ENCODE results near the gene KRTAP5-5.
"Not testable (repeated sequence)": the region's sequence is repeated elsewhere in the genome, so short reads cannot be mapped to it uniquely, and the experiment has no call there.

Gene KRTAP5-5

DNA sequence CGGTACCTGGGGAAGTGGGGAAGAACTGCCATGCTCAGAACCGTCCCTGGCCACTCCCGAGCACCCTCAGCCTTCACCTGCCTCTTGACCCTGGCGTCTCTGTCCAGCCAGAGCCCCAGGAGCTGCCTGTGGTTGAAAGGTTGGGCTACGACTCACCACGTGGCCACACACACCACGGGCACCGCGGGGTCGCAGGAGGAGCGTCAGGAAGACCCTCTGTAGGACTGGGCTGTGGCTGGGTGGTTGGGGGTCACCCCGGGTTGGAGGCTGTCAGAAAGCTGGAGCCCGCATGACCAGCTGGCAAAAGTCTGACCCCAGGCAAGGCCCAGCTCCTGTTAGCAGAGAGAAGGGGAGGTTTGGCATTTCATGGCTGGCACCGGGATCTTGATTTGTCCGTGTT, 11.5 kb downstream of the KRTAP5-5 start:
- Histone ChIP-seq H3K4me1 (no peaks in the 10 kb centered on the region), H3K27me3 (ENCODE audit: low read depth) (peaks cover 9% of the 10 kb centered on the region), H3K9me3 (no peaks in the 10 kb centered on the region), H3K36me3 (replicated peaks) (no peaks in the 10 kb centered on the region), H3K4me3 (no peak overlapping the region)
- no peak for DNase-seq (ENCODE audit: low spot score in 2 of 2)
- in situ Hi-C loops (cut with MboI; ENCODE audit: low sequenced_read_pairs): no loop called here

DNA sequence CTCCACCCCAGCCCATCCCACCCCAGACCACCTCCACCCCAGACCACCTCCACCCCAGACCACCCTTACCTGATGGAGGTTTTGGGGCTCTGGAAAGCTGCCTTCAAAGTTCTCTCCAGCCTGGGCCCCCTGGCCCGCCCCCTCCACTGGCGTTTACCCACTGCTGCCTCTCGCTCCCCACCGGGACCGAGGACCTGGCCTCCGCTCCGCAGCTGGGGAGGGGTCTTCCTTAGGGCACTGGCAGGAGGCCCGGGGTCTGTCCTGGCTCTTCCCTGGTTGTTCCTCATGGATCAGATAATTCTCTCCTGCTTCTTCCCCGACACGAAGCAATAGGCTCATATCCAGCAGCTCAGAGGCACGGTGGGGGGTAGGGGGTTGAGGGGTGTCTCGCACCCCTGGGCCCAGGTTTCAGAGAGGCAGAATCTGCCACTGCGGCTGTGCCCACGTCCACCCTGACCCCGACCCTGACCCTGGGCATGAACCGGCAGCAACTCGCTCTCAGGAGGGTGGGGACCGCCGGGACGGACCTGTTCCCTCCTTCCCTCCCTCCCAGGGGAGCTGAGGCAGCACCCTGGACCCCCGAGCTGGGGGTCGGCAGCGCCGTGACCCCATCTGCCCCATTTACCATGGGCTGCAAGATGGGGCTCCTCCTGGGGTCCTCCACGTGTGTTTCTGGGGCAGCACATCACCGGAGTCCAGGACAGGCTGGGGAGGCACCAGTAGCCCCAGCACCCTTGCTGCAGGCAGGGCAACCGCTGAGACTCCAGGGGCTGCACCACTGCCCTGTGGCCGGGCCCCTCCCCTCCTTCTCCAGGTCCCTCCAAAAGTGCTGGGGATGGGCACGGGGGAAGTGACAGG, 12.9 kb downstream of the KRTAP5-5 start:
- DNase-seq (ENCODE audit: low spot score in 2 of 2): no peak
- no peaks in the 10 kb centered on the region for H3K36me3 ChIP-seq (replicated peaks)

DNA sequence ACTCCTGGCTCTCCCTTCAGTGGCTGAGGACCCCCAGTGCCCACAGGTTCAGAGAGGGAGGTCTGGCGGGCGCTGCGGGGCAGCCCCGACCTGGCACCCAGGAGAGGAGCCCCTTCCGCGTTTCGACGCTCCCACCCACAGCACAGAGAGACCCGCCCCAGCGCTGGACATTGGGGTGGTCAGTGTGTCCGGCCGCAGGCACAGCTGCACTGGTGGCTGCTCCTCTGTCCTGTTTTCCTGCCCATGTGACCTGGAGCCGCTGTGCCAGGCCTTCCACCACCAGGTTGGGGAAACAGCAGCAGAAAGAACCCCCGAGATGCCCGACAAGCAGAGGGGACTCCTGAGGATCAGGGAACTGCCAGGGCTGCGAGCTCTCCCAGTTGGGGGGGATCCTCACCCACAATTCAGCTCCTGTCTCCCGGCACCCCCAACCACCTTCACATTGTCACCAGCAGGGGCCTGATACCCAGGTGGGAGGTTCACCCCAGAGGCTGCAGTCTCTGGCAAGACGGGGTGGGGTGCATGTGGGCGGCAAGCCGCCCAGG, 13.6 kb downstream of the KRTAP5-5 start:
- Histone ChIP-seq H3K4me1 (no peaks in the 10 kb centered on the region), H3K9me3 (no peaks in the 10 kb centered on the region), H3K4me3 (no peak overlapping the region), H3K27me3 (ENCODE audit: low read depth) (peaks cover 9% of the 10 kb centered on the region), H3K36me3 (replicated peaks) (no peaks in the 10 kb centered on the region)
- in situ Hi-C loops (cut with MboI; ENCODE audit: low sequenced_read_pairs): no loop called here
- no peak for DNase-seq (ENCODE audit: low spot score in 2 of 2)

More for the DNA sequence above, 12.9 kb downstream of the KRTAP5-5 start:
- no peak overlapping the region for H3K4me3 ChIP-seq
- H3K27me3 ChIP-seq (ENCODE audit: low read depth): peaks cover 9% of the 10 kb centered on the region
- no peaks in the 10 kb centered on the region for H3K4me1 ChIP-seq
- no peaks in the 10 kb centered on the region for H3K9me3 ChIP-seq
- in situ Hi-C loops (cut with MboI; ENCODE audit: low sequenced_read_pairs): no loop called here

DNA sequence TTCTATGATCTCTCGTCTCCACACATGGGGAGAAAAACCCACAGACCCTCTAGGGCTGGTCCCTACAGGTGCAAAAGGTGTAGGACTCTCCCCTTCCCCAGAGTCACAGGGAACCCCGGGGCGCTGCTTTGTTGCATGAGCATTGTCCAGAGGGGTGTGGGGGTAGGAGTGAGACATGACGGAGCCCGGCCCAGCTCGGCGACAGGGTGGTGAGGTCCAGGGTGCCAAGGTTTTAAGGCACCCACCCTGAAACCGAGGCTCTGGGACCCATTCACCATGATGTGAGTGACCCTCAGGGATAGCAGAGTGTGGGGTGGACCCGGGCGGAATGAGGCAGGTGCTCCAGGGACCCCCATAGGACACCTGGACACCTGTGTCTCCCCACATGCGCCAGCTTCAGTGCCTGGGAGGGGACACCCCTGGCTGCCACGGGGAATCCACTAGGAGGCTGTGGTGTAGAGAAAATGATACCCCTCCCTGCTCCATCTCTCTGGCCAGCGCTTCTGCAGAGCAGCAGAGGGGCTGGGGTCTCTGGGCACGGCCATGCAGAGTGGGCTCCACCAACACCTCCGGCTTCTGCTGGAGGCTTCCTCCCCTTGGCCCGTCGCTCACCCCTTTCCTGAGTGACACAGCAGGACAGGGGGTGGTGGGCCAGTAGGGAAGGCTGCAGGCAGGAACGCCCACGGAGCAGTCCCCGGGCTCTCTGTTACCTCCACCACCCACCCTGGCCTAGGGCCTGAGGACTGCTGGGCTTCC, 15.2 kb downstream of the KRTAP5-5 start:
- Histone ChIP-seq H3K4me1 (no peaks in the 10 kb centered on the region), H3K9me3 (no peaks in the 10 kb centered on the region), H3K4me3 (no peak overlapping the region), H3K36me3 (replicated peaks) (no peaks in the 10 kb centered on the region), H3K27me3 (ENCODE audit: low read depth) (peaks cover 6% of the 10 kb centered on the region; the same call in 1 of the 2 replicates)
- no peak for DNase-seq (ENCODE audit: low spot score in 2 of 2)
- in situ Hi-C loops (cut with MboI; ENCODE audit: low sequenced_read_pairs): no loop called here

DNA sequence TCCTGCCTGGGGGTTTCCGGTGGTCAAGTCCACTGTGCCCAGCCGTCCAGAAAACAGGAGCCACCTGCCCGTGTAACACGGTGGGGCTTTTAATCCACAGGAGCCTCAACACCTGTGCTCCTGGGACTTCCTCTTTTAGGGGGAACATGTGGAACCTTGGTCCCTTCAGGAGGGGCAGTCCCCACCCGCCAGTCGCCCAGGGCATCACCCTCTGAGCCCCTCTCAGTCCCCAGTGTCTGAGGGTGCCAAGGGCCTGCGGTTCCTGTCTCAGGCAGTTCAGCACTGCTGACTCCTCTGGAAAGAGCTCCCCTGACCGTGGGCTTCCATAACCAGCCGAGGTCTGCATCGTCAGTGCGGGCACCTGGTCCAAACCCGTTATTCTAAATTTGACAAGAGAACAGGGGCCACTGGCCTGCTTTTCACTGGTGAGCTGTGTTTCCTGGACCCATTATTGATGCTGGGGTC, 15.8 kb downstream of the KRTAP5-5 start:
- H3K36me3 ChIP-seq (replicated peaks): no peaks in the 10 kb centered on the region
- in situ Hi-C loops (cut with MboI; ENCODE audit: low sequenced_read_pairs): no loop called here

DNA sequence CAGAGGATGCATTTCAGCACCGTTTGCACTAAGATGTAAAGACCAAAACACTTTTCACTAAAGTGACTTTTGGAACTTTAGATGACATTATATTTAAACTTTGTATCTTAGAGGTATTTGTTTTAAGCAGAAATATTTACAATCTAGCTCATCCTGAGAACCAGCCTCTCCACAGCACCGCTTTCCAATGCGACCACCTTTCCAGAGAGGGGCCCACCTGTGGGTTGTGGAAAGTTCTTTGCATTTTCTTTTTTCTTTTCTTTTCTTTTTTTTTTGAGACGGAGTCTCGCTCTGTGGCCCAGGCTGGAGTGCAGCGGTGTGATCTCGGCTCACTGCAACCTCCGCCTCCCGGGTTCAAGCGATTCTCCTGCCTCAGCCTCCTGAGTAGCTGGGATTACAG, 17.0 kb downstream of the KRTAP5-5 start:
- in situ Hi-C loops (cut with MboI; ENCODE audit: low sequenced_read_pairs); H3K4me3 ChIP-seq; DNase-seq (ENCODE audit: low spot score in 2 of 2); H3K27me3 ChIP-seq (ENCODE audit: low read depth); H3K36me3 ChIP-seq (replicated peaks); H3K4me1 ChIP-seq; H3K9me3 ChIP-seq: not testable (repeated sequence)

More for the DNA sequence above, 15.8 kb downstream of the KRTAP5-5 start:
- H3K9me3 ChIP-seq: no peaks in the 10 kb centered on the region
- no peak overlapping the region for H3K4me3 ChIP-seq
- H3K4me1 ChIP-seq: no peaks in the 10 kb centered on the region
- H3K27me3 ChIP-seq (ENCODE audit: low read depth): peaks cover 6% of the 10 kb centered on the region; the same call in 1 of the 2 replicates
- no peak for DNase-seq (ENCODE audit: low spot score in 2 of 2)

DNA sequence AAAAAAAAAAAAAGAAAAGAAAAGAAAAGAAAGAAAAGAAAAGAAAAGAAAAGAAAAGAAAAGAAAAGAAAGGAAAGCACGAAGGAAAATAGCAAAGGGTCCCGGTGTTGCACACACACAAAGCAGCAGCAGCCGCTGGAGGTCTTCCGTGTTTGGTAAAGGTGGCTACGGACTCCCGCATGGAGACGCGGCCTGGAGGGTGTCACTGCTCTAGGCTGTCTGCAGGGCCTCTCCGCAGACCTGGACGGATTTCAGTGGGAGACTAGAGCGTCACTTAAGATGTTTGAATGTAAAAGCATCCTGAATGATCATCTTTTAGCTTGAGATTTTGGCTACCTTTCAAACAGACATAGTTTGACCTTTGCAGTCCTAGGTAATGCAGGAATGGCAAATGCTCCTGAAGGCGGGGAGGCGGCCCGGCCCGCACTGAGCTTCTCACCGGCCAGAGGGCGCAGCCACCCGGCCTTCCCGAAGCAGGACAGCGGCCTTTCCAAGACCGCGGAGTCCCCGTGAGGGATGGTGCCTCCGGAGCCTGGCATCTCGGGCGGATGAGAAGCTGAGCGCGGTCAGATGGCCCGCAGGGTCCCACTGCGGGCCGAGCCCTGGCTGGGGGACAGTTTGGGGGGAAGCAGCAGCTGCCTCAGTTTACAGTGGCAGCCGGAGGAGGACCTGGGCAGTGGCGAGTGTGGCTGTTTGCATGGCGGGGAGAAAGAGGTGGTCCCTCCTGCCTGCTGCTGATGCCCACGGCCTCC, 18.5 kb downstream of the KRTAP5-5 start:
- in situ Hi-C loops (cut with MboI; ENCODE audit: low sequenced_read_pairs): no loop called here
- H3K4me3 ChIP-seq: no peak overlapping the region
- no peaks in the 10 kb centered on the region for H3K9me3 ChIP-seq
- no peaks in the 10 kb centered on the region for H3K36me3 ChIP-seq (replicated peaks)
- H3K27me3 ChIP-seq (ENCODE audit: low read depth): peaks cover 6% of the 10 kb centered on the region; the same call in 1 of the 2 replicates
- H3K4me1 ChIP-seq: no peaks in the 10 kb centered on the region
- DNase-seq (ENCODE audit: low spot score in 2 of 2): no peak

DNA sequence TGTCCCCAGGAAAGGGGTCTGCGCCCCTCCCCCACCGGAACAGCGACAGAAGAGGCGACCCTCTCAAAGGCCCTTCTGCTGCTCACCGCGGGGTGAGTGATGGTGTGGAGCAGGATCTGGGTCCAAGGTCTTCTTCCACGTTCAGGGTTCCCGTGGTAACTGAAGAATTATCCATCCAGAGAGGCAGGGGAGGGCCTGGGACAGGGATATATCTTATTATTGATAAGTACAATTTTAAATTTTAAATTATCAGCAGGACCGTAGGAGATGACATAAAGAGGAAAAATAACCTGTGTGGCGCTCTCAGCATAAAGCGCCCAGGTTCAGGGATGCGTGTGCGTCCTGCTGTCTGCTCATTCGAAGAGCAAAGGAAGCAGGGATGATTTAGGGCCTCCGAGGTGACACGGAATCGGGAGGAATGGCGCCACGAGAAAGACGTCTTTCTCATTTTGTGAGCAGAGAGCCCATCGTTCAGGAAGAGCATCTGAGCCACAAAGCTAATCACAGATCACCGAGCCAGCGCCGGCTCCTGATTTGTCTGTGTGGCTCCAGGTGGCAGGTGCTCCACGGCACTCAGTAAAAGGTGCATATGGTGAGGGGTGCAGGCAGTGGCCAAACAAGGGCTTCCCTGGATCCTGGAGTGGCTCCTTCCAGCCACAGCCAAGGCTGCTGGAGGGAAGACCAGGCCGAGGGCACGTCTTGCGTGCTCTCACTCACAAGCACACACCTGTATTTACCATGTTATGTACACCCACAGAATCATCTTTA, 19.3 kb downstream of the KRTAP5-5 start:
- H3K27me3 ChIP-seq (ENCODE audit: low read depth): peaks cover 6% of the 10 kb centered on the region; the same call in 1 of the 2 replicates
- H3K4me3 ChIP-seq: no peak overlapping the region
- H3K36me3 ChIP-seq (replicated peaks): no peaks in the 10 kb centered on the region
- in situ Hi-C loops (cut with MboI; ENCODE audit: low sequenced_read_pairs): no loop called here
- H3K4me1 ChIP-seq: no peaks in the 10 kb centered on the region
- no peaks in the 10 kb centered on the region for H3K9me3 ChIP-seq
- no peak for DNase-seq (ENCODE audit: low spot score in 2 of 2)

DNA sequence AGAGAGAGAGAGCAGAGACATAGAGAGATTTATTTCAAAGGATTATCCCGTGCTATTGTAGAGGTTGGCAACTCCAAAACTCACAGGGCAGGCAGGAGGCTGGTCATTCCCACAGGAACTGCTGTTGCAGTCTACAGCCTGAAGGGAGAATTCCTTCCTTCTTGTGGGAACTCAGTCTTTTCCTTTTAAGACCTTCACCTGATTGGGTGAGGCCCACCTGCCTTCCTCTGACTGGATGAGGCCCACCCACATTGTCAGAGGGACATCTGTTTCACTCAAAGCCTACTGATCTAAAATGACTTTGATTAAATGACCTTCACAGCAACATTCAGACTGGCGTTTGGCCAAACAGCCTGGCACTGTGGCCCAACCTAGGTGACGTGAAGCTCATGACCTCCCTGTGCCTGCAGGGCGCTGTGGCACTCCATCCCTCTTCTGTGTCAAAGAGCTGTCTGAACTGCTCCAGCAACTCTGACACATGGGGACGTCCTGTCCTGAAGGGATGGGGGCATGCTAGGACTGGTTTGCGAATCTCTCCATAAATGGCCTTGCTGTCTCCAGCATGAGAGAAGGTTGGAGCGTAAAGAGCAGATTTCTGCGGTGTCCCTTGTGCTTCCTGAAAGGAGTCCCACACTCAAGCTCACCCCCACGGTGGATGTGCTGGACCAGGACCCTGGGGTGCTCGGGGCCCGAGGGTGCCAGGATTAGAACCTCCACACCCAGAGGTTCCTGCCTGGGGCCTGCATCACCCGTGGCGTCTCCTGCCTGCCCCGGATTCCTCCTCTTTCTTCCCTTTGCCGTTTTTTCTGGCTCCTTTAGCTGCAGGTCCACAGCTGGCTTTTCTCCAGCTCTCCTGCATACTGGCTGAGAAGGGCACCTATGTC, 20.7 kb downstream of the KRTAP5-5 start:
- no peaks in the 10 kb centered on the region for H3K4me1 ChIP-seq
- no peaks in the 10 kb centered on the region for H3K9me3 ChIP-seq
- peaks cover 3% of the 10 kb centered on the region; the same call in 1 of the 2 replicates for H3K27me3 ChIP-seq (ENCODE audit: low read depth)
- DNase-seq (ENCODE audit: low spot score in 2 of 2): no peak
- H3K36me3 ChIP-seq (replicated peaks): no peaks in the 10 kb centered on the region
- in situ Hi-C loops (cut with MboI; ENCODE audit: low sequenced_read_pairs): loop anchor here (10.0 kb wide), 1 partner anchor 505 kb away; no protein-coding TSS in a partner anchor
- H3K4me3 ChIP-seq: no peak overlapping the region

DNA sequence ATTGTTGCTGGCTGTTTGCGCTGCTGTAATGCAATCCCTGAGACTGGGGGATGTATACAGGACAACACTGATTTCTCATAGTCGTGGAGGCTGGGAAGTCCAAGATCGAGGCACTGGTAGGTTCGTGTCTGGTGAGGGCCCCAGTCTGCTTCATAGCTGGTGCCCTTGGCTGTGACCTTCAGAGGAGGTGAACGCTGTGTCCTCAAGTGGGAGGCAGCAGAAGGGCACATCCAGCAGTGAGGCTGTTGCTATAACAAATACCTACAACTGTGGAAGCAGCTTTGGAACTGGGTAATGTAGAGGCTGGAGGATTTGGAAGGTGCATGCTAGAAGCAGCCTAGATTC, 21.3 kb downstream of the KRTAP5-5 start:
- Histone ChIP-seq H3K36me3 (replicated peaks) (no peaks in the 10 kb centered on the region), H3K4me3 (no peak overlapping the region), H3K4me1 (no peaks in the 10 kb centered on the region), H3K9me3 (no peaks in the 10 kb centered on the region), H3K27me3 (ENCODE audit: low read depth) (no peaks in the 10 kb centered on the region)
- no peak for DNase-seq (ENCODE audit: low spot score in 2 of 2)
- in situ Hi-C loops (cut with MboI; ENCODE audit: low sequenced_read_pairs): loop anchor here (10.0 kb wide), 1 partner anchor 504 kb away; no protein-coding TSS in a partner anchor

DNA sequence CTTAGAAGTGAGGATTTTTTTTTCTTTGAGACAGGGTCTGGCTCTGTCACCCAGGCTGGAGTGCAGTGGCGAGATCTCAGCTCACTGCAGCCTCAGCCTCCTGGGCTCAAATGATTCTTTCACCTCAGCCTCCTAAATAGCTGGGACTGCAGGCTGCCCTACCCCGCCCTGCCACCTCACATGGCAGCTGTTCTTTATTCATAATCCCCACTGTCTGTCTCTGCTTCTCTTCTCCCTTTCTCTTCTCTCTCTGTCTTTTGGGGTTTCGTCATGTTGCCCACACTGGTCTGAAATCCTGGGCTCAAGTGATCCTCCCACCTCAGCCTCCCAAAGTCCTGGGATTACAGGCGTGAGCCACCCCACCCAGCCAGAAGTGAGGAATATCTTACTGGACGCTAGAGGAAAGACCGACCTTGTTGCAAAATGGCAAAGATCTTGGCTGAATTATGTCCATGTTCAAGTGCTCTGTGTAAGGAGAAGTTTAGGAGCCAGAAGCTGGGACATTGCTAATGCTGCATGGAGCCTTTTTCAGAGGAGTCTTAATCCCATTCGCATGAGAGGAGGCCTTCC, 21.9 kb downstream of the KRTAP5-5 start:
- peaks cover under 1% of the 10 kb centered on the region for H3K27me3 ChIP-seq (ENCODE audit: low read depth)
- DNase-seq (ENCODE audit: low spot score in 2 of 2): no peak
- in situ Hi-C loops (cut with MboI; ENCODE audit: low sequenced_read_pairs): loop anchor here (10.0 kb wide), 1 partner anchor 503 kb away; no protein-coding TSS in a partner anchor

DNA sequence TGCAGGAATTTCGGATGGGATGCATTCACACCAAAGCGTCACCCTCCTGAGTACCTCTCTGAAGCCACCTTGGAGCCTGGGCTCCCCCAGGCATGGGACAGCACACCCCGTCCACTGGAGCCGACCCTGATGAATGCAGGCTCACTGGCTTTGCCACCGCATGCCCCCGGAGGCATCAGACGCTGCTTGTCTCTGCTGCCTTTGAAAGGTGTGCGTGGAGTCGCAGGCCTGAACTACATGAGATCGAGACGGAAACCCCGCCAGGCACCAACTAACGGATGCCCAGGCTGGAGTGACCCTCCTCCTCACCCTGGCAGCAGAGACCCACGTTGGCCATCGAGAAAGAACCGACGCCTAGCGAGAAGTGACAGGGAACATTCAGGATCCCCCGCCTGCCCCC, 22.5 kb downstream of the KRTAP5-5 start:
- Histone ChIP-seq H3K4me3 (no peak overlapping the region), H3K36me3 (replicated peaks) (no peaks in the 10 kb centered on the region), H3K9me3 (no peaks in the 10 kb centered on the region), H3K27me3 (ENCODE audit: low read depth) (peaks cover 4% of the 10 kb centered on the region), H3K4me1 (no peaks in the 10 kb centered on the region)
- in situ Hi-C loops (cut with MboI; ENCODE audit: low sequenced_read_pairs): loop anchor here (10.0 kb wide), 1 partner anchor 503 kb away; no protein-coding TSS in a partner anchor
- no peak for DNase-seq (ENCODE audit: low spot score in 2 of 2)

More for the DNA sequence above, 21.9 kb downstream of the KRTAP5-5 start:
- Histone ChIP-seq H3K4me1 (no peaks in the 10 kb centered on the region), H3K9me3 (no peaks in the 10 kb centered on the region), H3K36me3 (replicated peaks) (no peaks in the 10 kb centered on the region), H3K4me3 (no peak overlapping the region)

All from HAP-1 (cell line).